ENCODE data around the gene CACNA2D4. TPM values are rescaled to one million over a fixed set of nuclear protein-coding genes. Genes with fewer than 3 reads are reported as not detected.

Gene CACNA2D4
- total RNA-seq, 1 donor from 2014 or later, result not detected

DNA sequence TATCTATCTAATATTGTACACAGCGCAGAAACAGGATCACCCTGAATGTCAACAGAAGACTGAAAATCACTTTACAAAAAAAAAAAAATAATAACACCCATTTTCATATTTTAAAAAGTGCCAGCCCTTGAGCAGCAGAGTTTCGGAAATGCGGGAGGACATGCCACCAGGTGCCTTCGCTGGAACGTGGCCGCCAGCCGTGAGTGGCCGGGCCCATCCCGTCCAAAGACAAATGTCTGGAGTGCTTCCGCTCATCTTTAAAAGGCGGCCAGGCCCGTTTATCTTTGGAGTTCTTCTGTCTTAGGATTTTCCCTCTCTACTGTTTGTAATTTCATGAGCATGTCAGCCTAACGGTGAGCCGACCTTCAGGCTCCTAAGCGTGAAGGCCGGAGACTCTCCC is 54.6 kb downstream of the CACNA2D4 start:
- Mint-ChIP-seq H3K9me3 (ENCODE audit: unreplicated experiment) (peaks cover 4% of the 10 kb centered on the region), H3K27me3 (ENCODE audit: unreplicated experiment) (peaks cover 61% of the 10 kb centered on the region), H3K4me1 (ENCODE audit: unreplicated experiment) (peaks cover 6% of the 10 kb centered on the region), H3K4me3 (ENCODE audit: unreplicated experiment) (no peak overlapping the region), H3K36me3 (ENCODE audit: unreplicated experiment) (no peaks in the 10 kb centered on the region), H3K27ac (ENCODE audit: unreplicated experiment) (no peak overlapping the region)
- no peak for DNase-seq (ENCODE audit: extremely low spot score, unreplicated experiment)
- TF ChIP-seq, protein P1, sequence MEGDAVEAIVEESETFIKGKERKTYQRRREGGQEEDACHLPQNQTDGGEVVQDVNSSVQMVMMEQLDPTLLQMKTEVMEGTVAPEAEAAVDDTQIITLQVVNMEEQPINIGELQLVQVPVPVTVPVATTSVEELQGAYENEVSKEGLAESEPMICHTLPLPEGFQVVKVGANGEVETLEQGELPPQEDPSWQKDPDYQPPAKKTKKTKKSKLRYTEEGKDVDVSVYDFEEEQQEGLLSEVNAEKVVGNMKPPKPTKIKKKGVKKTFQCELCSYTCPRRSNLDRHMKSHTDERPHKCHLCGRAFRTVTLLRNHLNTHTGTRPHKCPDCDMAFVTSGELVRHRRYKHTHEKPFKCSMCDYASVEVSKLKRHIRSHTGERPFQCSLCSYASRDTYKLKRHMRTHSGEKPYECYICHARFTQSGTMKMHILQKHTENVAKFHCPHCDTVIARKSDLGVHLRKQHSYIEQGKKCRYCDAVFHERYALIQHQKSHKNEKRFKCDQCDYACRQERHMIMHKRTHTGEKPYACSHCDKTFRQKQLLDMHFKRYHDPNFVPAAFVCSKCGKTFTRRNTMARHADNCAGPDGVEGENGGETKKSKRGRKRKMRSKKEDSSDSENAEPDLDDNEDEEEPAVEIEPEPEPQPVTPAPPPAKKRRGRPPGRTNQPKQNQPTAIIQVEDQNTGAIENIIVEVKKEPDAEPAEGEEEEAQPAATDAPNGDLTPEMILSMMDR (IDR thresholded peaks at IDR 0.05), result no peak

DNA sequence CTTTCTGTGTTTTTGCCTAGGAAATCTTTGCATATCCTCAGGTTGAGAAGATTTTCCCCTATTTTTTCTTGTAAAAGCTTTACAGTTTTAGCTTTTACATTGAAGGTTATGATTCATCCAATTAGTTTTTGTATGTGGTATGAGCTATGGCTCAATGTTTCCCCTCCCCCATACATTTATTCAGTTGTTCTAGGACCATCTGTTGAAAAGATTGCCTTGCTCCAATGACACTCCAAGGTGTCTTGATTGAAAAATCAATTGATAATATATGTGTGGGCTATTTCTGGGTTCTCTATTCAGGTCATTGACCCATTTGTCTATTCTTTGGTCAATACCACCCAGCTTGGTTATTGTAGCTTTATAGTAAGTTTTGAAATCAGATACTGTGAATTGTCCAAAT is 55.5 kb downstream of the CACNA2D4 start:
- no peak for DNase-seq (ENCODE audit: extremely low spot score, unreplicated experiment)
- TF ChIP-seq, protein P1 (IDR thresholded peaks at IDR 0.05), result no peak
- H3K4me3 Mint-ChIP-seq (ENCODE audit: unreplicated experiment), result no peak overlapping the region
- no peaks in the 10 kb centered on the region for H3K36me3 Mint-ChIP-seq (ENCODE audit: unreplicated experiment)
- H3K4me1 Mint-ChIP-seq (ENCODE audit: unreplicated experiment), result peaks cover 6% of the 10 kb centered on the region
- H3K27me3 Mint-ChIP-seq (ENCODE audit: unreplicated experiment), result peaks cover 54% of the 10 kb centered on the region
- no peaks in the 10 kb centered on the region for H3K9me3 Mint-ChIP-seq (ENCODE audit: unreplicated experiment)
- H3K27ac Mint-ChIP-seq (ENCODE audit: unreplicated experiment), result no peak overlapping the region

DNA sequence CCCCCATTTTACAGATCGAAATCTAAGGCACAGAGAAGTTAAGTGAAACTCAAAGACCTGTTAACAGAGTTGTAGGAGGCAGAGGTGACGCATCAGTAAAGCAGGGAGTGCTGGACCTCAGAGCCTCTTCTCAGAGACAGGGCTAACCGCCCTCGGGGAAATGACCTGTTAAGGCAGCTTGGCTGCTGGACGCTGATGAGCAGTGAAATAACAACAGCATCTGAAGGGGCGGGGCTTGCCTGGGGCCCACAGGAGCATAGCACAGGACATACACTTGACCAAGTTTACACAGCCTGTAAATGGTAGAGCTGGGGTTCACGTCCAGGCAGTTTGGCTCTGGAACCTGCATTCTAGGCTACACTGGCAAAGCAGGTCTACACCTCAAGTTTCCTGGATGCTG is 58.8 kb downstream of the CACNA2D4 start:
- H3K27ac Mint-ChIP-seq (ENCODE audit: unreplicated experiment), result no peak overlapping the region
- H3K36me3 Mint-ChIP-seq (ENCODE audit: unreplicated experiment), result no peaks in the 10 kb centered on the region
- no peaks in the 10 kb centered on the region for H3K9me3 Mint-ChIP-seq (ENCODE audit: unreplicated experiment)
- TF ChIP-seq, protein P1 (IDR thresholded peaks at IDR 0.05), result no peak
- peaks cover 6% of the 10 kb centered on the region for H3K4me1 Mint-ChIP-seq (ENCODE audit: unreplicated experiment)
- peaks cover 54% of the 10 kb centered on the region for H3K27me3 Mint-ChIP-seq (ENCODE audit: unreplicated experiment)
- no peak overlapping the region for H3K4me3 Mint-ChIP-seq (ENCODE audit: unreplicated experiment)
- no peak for DNase-seq (ENCODE audit: extremely low spot score, unreplicated experiment)

DNA sequence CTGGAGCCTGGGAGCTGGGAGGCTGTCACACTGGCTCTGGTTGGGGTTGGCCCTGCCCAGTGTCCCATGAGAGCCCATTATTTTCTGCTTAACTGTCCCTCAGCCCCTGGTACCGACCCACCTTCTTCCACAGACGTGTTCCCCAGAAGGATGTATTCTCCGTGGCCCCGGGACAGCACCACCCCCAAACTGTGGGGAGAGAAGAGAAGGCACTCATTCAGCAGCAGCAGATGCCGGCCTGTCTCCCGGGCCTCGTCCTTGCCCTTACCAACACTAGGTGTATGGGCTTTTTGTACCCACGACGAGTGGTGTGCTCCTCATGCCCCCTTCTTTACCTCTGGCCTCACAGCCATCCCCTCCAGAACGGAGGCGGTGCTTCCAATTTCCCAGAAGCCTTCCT is 60.0 kb downstream of the CACNA2D4 start:
- Mint-ChIP-seq H3K27me3 (ENCODE audit: unreplicated experiment) (peaks cover 55% of the 10 kb centered on the region), H3K4me1 (ENCODE audit: unreplicated experiment) (peaks cover 6% of the 10 kb centered on the region), H3K4me3 (ENCODE audit: unreplicated experiment) (no peak overlapping the region), H3K27ac (ENCODE audit: unreplicated experiment) (no peak overlapping the region), H3K9me3 (ENCODE audit: unreplicated experiment) (no peaks in the 10 kb centered on the region), H3K36me3 (ENCODE audit: unreplicated experiment) (no peaks in the 10 kb centered on the region)
- DNase-seq (ENCODE audit: extremely low spot score, unreplicated experiment), result no peak
- TF ChIP-seq, protein P1 (IDR thresholded peaks at IDR 0.05), result no peak

DNA sequence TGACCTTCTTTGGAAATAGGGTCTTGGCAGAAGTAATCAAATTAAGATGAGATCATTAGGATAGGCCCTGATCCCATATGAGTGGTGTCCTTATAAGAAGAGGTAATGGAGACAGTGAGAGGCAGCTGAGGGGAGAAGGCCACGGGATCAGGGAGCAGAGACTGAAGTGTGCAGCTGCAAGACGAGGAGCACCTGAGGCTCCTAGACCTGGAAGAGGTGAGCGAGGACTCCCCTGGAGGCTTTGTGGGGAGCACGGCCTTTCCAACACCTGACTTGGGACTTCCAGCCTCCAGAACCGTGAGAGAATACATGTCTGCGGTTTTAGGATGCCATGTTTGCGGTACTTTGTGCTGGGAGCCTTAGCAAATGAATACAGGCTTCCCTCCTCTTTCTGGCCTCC is 60.6 kb downstream of the CACNA2D4 start:
- TF ChIP-seq, protein P1 (IDR thresholded peaks at IDR 0.05), result no peak
- H3K36me3 Mint-ChIP-seq (ENCODE audit: unreplicated experiment), result no peaks in the 10 kb centered on the region
- H3K4me3 Mint-ChIP-seq (ENCODE audit: unreplicated experiment), result no peak overlapping the region
- DNase-seq (ENCODE audit: extremely low spot score, unreplicated experiment), result no peak
- peaks cover 6% of the 10 kb centered on the region for H3K4me1 Mint-ChIP-seq (ENCODE audit: unreplicated experiment)
- no peak overlapping the region for H3K27ac Mint-ChIP-seq (ENCODE audit: unreplicated experiment)
- no peaks in the 10 kb centered on the region for H3K9me3 Mint-ChIP-seq (ENCODE audit: unreplicated experiment)
- peaks cover 49% of the 10 kb centered on the region for H3K27me3 Mint-ChIP-seq (ENCODE audit: unreplicated experiment)

All from osteocyte (in vitro differentiated cells).